ENCODE measurements around the gene RFC5. TPM values are rescaled to one million over a fixed set of nuclear protein-coding genes. Genes with fewer than 3 reads are reported as not detected.

Gene RFC5
- total RNA-seq, 1 donor from 2014 or later: 13.2 TPM

Other genes starting within 250 kb of the RFC5 start
- gene KSR2, start 47.7 kb upstream of the RFC5 start, total RNA-seq (ENCODE audit: insufficient read depth, low replicate concordance): 0.72 TPM
- 68.4 TPM for gene WSB2, start 44.5 kb downstream of the RFC5 start, total RNA-seq (ENCODE audit: insufficient read depth, low replicate concordance)
- gene VSIG10, start 87.3 kb downstream of the RFC5 start, total RNA-seq (ENCODE audit: insufficient read depth, low replicate concordance): 12.0 TPM
- 136 TPM for gene PEBP1, start 119.4 kb downstream of the RFC5 start, total RNA-seq (ENCODE audit: insufficient read depth, low replicate concordance)

All from umbilical cord (tissue), 1 donor.